Measurements from ENCODE around the gene GALK2.
A peak's percentile ranks its signal among the peaks of the same experiment; 100 is the strongest.

GALK2 gene

GRCh38 chr15:49273734-49274318 is 103.8 kb downstream of the GALK2 start:
- peak; percentile 8 to 10 for DNase-seq (ENCODE audit: low read depth in 2 of 2)
- H3K4me3 ChIP-seq (replicated peaks in 1 of 2; ENCODE audit: low read depth in 2 of 2, low read length in 2 of 2), result no peak overlapping the region
- TF ChIP-seq CTCF (IDR thresholded peaks at IDR 0.05; ENCODE audit: low read depth, low read length), result no peak

- DNase-seq (ENCODE audit: low read depth in 2 of 2), result no peak
- H3K4me3 ChIP-seq (replicated peaks in 1 of 2; ENCODE audit: low read depth in 2 of 2, low read length in 2 of 2), result no peak overlapping the region
- no peak for TF ChIP-seq CTCF (IDR thresholded peaks at IDR 0.05; ENCODE audit: low read depth, low read length)
These were observed 108.7 kb downstream of the GALK2 start for GRCh38 chr15:49278751-49279150.

GRCh38 chr15:49279521-49280456 is 109.7 kb downstream of the GALK2 start:
- no peak for TF ChIP-seq CTCF (IDR thresholded peaks at IDR 0.05; ENCODE audit: low read depth, low read length)
- H3K4me3 ChIP-seq (replicated peaks in 1 of 2; ENCODE audit: low read depth in 2 of 2, low read length in 2 of 2), result no peak overlapping the region
- peak in 1 of 2 donors; percentile 15 for DNase-seq (ENCODE audit: low read depth in 2 of 2)

GRCh38 chr15:49282366-49282765 is 112.3 kb downstream of the GALK2 start:
- no peak for TF ChIP-seq CTCF (IDR thresholded peaks at IDR 0.05; ENCODE audit: low read depth, low read length)
- peak; percentile 63 to 86 for DNase-seq (ENCODE audit: low read depth in 2 of 2)
- no peak overlapping the region for H3K4me3 ChIP-seq (replicated peaks in 1 of 2; ENCODE audit: low read depth in 2 of 2, low read length in 2 of 2)

- H3K4me3 ChIP-seq (replicated peaks in 1 of 2; ENCODE audit: low read depth in 2 of 2, low read length in 2 of 2), result no peak overlapping the region
- no peak for TF ChIP-seq CTCF (IDR thresholded peaks at IDR 0.05; ENCODE audit: low read depth, low read length)
- DNase-seq (ENCODE audit: low read depth in 2 of 2), result peak in 1 of 2 donors; percentile 36
These were observed 116.8 kb downstream of the GALK2 start for GRCh38 chr15:49286649-49287404.

GRCh38 chr15:49287481-49287880 is 117.4 kb downstream of the GALK2 start:
- no peak for DNase-seq (ENCODE audit: low read depth in 2 of 2)
- TF ChIP-seq CTCF (IDR thresholded peaks at IDR 0.05; ENCODE audit: low read depth, low read length), result no peak
- no peak overlapping the region for H3K4me3 ChIP-seq (replicated peaks in 1 of 2; ENCODE audit: low read depth in 2 of 2, low read length in 2 of 2)

Measured in cardiac fibroblast (primary cell).